Glomerular visceral epithelial cell (primary cell): ENCODE results near the gene CD200.

Experiments used
- DNase-seq: peaks from one replicate; pipeline ENCODE4 v3.0.0-alpha.2; 2016; ENCODE audit errors: extremely low spot score

CD200 gene

DNA sequence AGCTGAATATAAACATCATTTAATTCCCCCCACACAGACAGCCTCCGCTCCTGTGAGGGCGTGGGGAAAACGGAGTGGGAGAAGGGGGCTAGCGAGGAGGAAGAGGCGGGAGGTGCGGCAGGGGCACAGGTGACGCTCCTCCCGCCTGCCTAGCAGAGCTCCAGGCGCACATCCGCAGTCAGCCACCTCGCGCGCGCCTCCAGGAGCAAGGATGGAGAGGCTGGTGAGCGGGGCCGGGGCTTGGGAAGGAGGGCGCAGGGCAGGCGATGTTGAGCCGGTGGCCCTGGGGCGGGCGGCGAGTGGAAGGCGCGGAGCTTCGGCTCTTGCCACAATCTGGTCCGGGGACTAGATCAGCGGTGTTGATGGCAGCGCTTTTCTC, at the start of gene CD200:
Gene CD200 (plus strand): TSS at position 155 of the 379 bp plus-strand sequence. CDS start 57 bp downstream, at position 212.
- DNase-seq, result peak; percentile 69

DNA sequence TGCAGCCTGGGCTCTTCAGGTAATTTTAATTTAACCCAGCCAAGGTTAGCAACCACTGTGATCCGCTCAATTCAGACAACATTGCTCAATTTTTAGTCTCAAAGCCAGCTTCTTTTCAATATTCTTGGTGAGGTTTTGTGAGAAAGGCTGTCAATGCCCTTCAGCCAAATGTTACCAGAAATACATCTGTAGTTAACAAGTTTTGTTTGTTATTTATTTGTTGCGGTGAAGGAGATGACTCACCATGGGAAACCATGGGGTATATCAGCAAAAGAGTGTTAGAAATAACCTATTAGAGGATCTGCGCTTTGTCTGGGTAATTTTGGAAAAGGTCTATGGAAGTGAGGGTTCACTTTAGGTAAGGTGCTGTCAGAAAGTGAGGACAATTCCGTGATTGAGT, 43.9 kb upstream of the CD200 start:
- no peak for DNase-seq

GRCh38 chr3:112293368-112294321, 39.3 kb upstream of the CD200 start, which contains the start of gene SLC9C1:
SLC9C1 (minus strand) TSS chr3:112294216; CDS start chr3:112286791, 7,425 bp downstream.
- DNase-seq, result peak; percentile 59

DNA sequence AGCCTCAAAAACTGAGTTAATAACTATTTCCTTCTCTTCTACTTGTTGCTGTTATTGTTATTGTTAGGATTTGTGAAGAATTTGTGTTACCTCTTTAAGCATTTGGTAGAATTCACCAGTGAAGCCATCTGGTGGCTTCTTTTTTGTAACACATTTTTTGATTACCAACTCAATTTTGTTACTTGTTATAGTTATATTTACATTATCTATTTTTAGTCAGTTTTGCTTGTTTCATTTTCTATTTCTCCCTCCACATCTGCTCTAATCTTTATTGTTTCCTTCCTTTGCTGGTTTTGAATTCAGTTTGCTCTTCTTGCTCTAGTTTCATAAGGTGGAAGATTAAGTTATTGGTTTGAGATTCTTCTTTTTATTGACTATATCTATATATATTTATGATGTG, 35.2 kb upstream of the CD200 start:
- DNase-seq, result no peak

- DNase-seq, result no peak
These were observed 34.2 kb upstream of the CD200 start for GRCh38 chr3:112298781-112299180.

DNA sequence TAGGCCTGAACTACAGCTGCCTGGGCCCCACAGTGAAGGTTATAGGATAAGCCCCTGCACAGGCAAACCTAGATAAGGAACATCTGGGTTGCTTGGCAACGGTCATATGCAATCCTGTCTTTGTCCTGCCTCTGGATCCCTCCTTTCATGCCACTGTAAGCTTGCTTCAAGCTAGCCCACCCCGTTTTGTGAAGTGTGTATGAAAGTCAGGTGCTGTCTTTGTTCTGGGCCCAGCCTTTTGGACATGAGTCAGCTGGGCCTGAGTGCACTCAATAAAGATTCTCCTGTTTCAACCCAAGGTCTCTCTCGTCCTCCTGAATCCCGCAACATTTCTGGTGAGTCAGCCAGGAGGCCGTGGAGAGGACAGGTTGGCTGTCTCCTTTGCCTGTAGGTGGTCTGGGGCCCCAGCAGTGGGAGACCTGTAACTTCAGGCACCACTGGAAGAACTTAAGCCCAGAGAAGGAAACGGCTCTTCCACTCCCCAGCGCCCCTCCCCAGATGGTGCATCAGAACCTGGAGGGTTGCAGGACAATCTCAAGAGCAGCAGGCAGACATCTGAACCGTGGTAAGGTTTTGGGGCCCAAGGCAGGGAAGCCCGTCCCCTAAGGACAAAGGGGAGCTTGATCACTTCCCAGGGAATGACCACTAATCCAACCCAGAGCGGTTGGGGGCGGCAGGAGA, 30.7 kb upstream of the CD200 start:
- no peak for DNase-seq

GRCh38 chr3:112302881-112303763, 29.8 kb upstream of the CD200 start:
- DNase-seq, result no peak

GRCh38 chr3:112303764-112304325, 29.1 kb upstream of the CD200 start:
- peak; percentile 8 for DNase-seq

- no peak for DNase-seq
These were observed 28.3 kb upstream of the CD200 start for GRCh38 chr3:112304611-112305010.

GRCh38 chr3:112306825-112307224, 26.1 kb upstream of the CD200 start:
- no peak for DNase-seq

DNA sequence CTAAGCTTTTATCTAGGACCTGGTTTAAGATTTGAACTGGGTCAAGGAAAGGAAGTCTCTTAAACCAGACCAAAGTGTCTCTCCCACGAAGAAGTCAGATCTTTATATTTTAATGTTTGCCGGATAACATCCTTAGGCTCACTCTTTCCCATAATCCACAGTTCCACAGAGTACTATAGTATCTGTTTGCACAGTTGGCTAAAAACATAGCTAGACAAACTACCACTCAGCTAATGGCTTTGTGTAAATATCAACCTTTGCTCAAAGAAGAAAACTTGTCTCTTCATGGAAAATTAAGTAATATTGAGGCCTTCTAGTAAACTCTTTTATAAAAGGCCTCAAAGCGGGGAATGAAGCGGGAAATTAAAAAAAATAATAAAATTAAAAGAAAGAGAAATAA, 25.4 kb upstream of the CD200 start:
- no peak for DNase-seq

DNA sequence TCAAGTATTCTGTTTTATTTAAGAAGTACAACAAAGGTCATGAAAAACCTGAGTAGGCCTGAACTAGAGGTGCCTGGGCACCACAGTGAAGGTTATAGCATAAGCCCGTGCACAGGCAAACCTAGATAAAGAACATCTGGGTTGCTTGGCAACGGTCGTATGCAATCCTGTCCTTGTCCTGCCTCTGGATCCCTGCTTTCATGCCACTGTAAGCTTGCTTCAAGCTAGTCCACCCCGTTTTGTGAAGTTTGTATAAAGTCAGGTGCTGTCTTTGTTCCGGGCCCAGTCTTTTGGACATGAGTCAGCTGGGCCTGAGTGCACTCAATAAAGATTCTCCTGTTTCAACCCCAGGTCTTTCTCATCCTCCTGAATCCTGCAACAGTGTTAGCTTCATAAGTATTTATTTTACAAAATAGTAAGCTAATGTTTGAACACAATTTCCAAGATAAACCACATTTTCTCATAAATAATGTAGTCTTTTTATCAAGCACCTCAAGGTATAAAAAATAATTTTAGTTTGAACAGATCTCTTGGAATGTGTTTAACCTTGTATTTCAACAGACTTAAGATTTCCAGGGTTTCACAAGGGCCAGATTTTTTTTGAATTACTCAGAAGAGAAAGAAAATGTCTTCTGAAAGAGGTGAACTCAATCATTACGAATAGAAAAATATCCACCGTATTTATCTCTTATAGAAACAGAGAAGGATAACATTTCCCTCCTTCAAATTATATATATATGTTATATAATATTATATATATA, 24.6 kb upstream of the CD200 start:
- peak; percentile 5 for DNase-seq

DNA sequence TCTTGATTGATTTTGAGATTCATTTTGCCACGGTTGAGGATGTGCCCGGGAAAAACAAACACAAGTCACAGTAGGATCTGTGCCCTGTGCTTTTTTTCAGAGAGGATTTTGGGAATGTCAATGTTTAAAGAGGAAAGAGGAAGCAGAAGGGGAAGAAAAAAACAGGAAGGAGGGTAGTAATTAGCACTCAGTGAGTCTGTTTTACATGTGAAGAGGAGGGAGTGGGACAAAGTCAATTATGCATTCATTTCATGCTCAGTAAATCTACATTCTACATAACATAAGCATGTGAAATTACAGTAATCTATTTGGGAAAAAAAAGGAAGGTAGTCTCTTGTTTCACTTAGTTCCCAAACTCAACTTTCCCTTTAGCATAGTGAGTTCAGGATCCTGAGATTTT, 18.3 kb upstream of the CD200 start:
- DNase-seq, result no peak

- DNase-seq, result peak; percentile 6
These were observed 17.2 kb upstream of the CD200 start for GRCh38 chr3:112315791-112316190.

DNA sequence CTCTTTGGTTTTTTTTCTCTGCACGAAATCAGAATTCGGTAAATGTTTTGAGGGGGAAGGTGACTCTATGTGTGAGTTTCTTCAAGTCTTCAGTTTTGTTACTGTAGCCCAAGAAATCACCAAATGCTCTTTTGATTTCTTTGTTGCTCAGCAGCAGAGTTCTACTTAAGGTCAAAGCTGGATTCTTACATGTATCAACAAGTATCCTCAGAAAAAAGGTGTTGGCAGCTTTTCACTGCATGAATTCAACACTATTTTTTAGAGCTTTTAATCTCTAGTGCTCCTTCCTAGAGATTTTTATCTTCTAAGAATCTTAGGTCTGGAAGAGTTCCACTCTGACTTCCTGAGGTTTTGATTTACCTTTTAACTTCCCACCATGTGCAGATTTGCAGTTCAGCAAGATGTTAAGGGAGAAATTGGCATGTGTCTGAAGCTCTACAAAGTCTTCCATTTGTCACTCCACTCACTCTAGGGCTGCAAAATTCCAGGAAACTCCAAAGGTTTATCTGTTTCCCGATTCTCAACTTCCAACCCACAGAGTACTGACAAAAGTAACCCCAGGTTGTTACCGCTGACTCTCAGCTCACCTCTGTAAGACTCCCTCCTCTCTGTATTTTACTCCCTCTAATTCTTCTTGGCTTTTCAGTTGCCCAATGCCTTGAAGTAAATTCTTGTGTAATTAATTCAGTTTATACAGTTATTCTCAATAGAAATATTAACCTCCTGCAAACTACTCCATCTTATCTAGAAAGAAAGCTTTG, 13.3 kb upstream of the CD200 start:
- no peak for DNase-seq

GRCh38 chr3:112320691-112321090, 12.3 kb upstream of the CD200 start:
- DNase-seq, result no peak

DNA sequence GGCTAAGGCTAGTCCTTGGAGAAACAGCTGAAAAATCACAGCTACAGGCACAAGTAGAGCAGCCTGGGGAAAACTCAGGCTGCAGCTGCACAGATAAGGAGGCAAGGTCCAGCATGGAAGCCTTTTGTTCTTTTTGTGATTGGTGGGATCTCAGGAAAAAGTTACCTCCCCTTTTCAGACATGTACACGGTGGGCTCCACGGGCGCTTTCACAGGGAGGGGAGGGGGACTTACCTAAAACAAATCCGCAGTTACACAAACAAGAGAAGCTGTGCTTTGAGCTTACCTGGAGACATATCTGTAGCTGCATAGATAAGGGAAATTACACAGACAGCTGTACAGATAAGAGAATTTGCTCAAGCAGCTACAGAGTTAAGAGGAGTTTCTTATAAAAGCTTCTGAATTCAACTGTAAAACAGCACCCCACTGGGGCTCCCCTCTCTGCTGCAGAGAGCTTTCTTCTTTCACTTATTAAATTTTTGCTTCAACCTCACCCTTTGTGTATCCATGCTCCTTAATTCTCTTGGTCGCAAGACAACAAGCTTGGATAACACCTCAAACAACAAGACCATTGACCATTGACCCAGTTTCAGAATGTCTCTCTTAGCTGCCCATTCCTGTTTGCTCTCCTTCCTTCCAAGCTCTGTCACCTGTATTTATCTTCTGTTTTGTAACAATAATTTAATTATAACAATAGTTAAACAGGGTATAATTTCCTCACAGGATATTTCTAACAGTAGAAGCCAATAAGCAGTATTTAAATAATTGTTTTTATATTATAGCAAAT, 10.9 kb upstream of the CD200 start:
- DNase-seq, result no peak

- DNase-seq, result peak; percentile 64
These were observed 5.5 kb upstream of the CD200 start for GRCh38 chr3:112327371-112327951.

DNA sequence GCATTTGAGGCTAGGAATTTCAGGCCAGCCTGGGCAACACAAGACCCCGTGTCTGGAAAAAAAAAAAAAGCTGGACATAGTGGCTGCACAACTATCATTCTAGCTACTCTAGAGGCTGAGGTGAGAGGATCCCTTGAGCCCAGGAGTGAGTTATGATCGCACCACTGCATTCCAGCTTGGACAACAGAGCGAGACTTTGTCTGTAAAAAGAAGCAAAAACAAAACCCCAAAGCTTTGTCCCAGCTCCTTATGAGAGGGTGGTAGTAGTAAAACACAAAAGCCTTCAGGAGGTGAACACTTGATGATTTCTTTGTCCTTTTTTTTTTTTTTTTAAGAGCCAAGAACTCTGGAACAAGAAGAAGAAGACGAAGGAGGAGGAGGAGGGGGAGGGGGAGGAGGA, 1.1 kb upstream of the CD200 start:
- no peak for DNase-seq
